Measurements from ENCODE around the gene CDH6.

DNA sequence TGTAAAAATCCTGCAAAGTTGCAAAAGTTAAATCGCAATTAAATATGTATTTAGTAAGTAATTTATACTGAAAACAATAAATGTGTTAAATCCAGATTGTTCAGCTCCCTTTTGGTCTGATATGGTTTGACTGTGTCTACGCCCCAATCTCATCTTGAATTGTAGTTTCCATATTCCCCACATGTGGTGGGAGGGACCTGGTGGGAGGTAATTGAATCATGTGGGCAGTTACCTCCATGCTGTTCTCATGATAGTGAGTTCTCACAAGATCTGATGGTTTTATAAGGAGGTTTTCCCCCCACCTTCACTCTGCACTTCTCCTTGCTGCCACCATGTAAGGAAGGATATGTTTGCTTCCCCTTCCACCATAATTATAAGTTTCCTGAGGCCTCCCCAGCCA, 140.0 kb downstream of the CDH6 start:
- TF ChIP-seq, protein P1, sequence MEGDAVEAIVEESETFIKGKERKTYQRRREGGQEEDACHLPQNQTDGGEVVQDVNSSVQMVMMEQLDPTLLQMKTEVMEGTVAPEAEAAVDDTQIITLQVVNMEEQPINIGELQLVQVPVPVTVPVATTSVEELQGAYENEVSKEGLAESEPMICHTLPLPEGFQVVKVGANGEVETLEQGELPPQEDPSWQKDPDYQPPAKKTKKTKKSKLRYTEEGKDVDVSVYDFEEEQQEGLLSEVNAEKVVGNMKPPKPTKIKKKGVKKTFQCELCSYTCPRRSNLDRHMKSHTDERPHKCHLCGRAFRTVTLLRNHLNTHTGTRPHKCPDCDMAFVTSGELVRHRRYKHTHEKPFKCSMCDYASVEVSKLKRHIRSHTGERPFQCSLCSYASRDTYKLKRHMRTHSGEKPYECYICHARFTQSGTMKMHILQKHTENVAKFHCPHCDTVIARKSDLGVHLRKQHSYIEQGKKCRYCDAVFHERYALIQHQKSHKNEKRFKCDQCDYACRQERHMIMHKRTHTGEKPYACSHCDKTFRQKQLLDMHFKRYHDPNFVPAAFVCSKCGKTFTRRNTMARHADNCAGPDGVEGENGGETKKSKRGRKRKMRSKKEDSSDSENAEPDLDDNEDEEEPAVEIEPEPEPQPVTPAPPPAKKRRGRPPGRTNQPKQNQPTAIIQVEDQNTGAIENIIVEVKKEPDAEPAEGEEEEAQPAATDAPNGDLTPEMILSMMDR (IDR thresholded peaks at IDR 0.05 in 4 of 5, conservative IDR thresholded peaks at IDR 0.05 in 1 of 5) = no peak
- TF ChIP-seq POLR2A (IDR thresholded peaks at IDR 0.05) = no peak
